DMS53 (cell line): ENCODE results near the gene EXD1.

Experiments used
- DNase-seq: peaks from one replicate; lab custom pipeline; 2025; lab: John Stamatoyannopoulos, UW

Gene EXD1

GRCh38 chr15:41231422-41232226, 1.1 kb upstream of the EXD1 start:
- DNase-seq = no peak

GRCh38 chr15:41230345-41230649, 260 bp downstream of the EXD1 start:
- DNase-seq = no peak

- no peak for DNase-seq
Measured at GRCh38 chr15:41219381-41219780, 11.2 kb downstream of the EXD1 start.

- DNase-seq = no peak
Measured at GRCh38 chr15:41218851-41219250, 11.7 kb downstream of the EXD1 start.

- no peak for DNase-seq
Measured at GRCh38 chr15:41215708-41216107, 14.8 kb downstream of the EXD1 start.

- no peak for DNase-seq
Measured at GRCh38 chr15:41207687-41208448, 22.7 kb downstream of the EXD1 start.

GRCh38 chr15:41205315-41205714, 25.2 kb downstream of the EXD1 start:
- DNase-seq = no peak

- DNase-seq = no peak
Measured at GRCh38 chr15:41203395-41203794, 27.2 kb downstream of the EXD1 start.

GRCh38 chr15:41199470-41199869, 31.1 kb downstream of the EXD1 start:
- no peak for DNase-seq

GRCh38 chr15:41194444-41194843, 36.1 kb downstream of the EXD1 start:
- DNase-seq = no peak

GRCh38 chr15:41183581-41183980, 47.0 kb downstream of the EXD1 start:
- DNase-seq = no peak

- DNase-seq = no peak
Measured at GRCh38 chr15:41182266-41182665, 48.3 kb downstream of the EXD1 start.

GRCh38 chr15:41180206-41180789, 50.3 kb downstream of the EXD1 start:
- no peak for DNase-seq

- DNase-seq = no peak
Measured at GRCh38 chr15:41169781-41170180, 60.8 kb downstream of the EXD1 start.

GRCh38 chr15:41169086-41169485, 61.5 kb downstream of the EXD1 start:
- DNase-seq = no peak

GRCh38 chr15:41161736-41162135, 68.8 kb downstream of the EXD1 start:
- DNase-seq = no peak

GRCh38 chr15:41161336-41161735, 69.2 kb downstream of the EXD1 start:
- DNase-seq = no peak

- no peak for DNase-seq
Measured at GRCh38 chr15:41160639-41161315, 69.8 kb downstream of the EXD1 start.

GRCh38 chr15:41154412-41154811, 76.1 kb downstream of the EXD1 start:
- no peak for DNase-seq

- no peak for DNase-seq
Measured at GRCh38 chr15:41153733-41154132, 76.8 kb downstream of the EXD1 start.

GRCh38 chr15:41151451-41152005, 79.0 kb downstream of the EXD1 start:
- DNase-seq = no peak

- DNase-seq = no peak
Measured at GRCh38 chr15:41150279-41150678, 80.3 kb downstream of the EXD1 start.
